Fibroblast of villous mesenchyme (primary cell): ENCODE data around the gene PLPP3. TPM values are rescaled to one million over a fixed set of nuclear protein-coding genes. Genes with fewer than 3 reads are reported as not detected.

ENCODE experiments used
- DNase-seq: peaks from one replicate; pipeline ENCODE4 v3.0.0-alpha.2; 2010; ENCODE audit warnings: low read depth
- H3K4me3 ChIP-seq: 2 replicates; pipeline ENCODE4 v1.5.1; 2011; ENCODE audit warnings: low read depth, mild to moderate bottlenecking, low read length
- total RNA-seq: library from RNA; depleted of rRNA; stranded (reverse); fragments of >200 nt; gene quantifications from 2 replicates; pipeline ENCODE4 v1.2.3, GENCODE V29; 2012
- TF ChIP-seq, protein P1 (sequence below): IDR thresholded peaks from 2 replicates; pipeline ENCODE4 v1.5.1; 2012; ENCODE audit warnings: low read depth, mild to moderate bottlenecking, low read length; ENCODE audit not compliant: insufficient read depth

The PLPP3 gene
- total RNA-seq, 1 donor: 14.7 TPM

DNA sequence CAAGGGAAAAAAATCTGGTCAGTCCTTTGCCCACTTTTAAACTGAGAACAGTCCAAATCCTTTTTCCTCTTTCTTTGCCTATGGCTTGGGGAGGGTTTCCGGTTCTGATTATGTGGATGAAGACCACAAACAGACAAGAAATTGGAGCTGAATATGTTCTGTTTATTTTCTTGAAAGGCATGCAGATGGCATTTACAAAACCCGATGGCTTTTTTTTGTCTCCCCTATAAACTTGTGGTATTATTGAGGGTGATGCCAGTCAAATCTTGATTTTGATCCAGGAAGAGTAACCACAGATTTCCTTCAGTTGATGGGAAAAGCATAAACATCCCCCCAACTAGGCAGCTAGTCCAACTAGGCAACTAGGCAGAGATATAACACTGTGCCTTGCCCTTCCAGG is 38.9 kb downstream of the PLPP3 start:
- DNase-seq: no peak

DNA sequence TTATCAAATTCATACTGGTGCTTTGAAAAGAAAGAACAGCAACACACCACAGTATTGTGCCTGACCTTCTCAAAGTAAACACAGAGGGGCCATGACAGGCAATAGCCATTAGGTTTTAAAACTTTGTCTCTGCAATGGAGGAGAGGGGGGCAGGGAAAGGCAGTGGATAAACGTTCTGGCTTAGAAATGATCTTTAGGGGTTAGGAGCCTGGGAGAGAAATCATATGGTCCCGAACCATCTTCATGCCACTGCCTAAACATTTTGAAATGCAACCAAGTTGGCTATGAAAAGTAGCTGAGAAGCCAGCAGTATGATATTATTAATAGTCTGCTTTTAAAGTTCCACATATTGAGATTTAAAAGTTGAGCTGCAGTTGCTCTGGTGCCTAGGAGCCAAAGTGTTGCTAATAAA is 39.8 kb downstream of the PLPP3 start:
- H3K4me3 ChIP-seq: no peak overlapping the region
- DNase-seq: no peak
- TF ChIP-seq, protein P1, sequence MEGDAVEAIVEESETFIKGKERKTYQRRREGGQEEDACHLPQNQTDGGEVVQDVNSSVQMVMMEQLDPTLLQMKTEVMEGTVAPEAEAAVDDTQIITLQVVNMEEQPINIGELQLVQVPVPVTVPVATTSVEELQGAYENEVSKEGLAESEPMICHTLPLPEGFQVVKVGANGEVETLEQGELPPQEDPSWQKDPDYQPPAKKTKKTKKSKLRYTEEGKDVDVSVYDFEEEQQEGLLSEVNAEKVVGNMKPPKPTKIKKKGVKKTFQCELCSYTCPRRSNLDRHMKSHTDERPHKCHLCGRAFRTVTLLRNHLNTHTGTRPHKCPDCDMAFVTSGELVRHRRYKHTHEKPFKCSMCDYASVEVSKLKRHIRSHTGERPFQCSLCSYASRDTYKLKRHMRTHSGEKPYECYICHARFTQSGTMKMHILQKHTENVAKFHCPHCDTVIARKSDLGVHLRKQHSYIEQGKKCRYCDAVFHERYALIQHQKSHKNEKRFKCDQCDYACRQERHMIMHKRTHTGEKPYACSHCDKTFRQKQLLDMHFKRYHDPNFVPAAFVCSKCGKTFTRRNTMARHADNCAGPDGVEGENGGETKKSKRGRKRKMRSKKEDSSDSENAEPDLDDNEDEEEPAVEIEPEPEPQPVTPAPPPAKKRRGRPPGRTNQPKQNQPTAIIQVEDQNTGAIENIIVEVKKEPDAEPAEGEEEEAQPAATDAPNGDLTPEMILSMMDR: no peak

More for the DNA sequence above, 38.9 kb downstream of the PLPP3 start:
- TF ChIP-seq, protein P1: no peak
- H3K4me3 ChIP-seq: no peak overlapping the region

- TF ChIP-seq, protein P1: no peak
- no peak overlapping the region for H3K4me3 ChIP-seq
- no peak for DNase-seq
These were observed 40.8 kb downstream of the PLPP3 start for GRCh38 chr1:56538532-56538931.

DNA sequence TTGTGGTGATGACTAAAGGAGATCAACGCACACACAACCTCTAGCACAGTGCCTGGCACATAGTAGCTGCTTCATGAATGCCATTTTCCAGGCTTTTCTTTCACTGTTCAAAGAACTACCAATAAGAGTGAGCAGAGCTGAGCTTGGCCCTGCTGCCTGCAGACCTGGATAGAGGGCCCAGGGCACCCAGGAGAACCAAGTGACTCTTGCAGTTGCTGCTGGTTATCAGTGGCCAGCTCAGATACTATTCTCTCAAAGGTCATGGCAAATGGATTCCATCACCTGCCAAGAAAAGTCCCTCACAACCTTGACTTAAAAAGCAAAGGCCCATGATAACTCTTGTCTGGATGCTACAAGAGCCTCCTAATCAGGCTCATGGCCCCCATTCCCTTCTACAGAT is 41.7 kb downstream of the PLPP3 start:
- no peak for DNase-seq
- TF ChIP-seq, protein P1: no peak
- no peak overlapping the region for H3K4me3 ChIP-seq

GRCh38 chr1:56535939-56536338 is 43.4 kb downstream of the PLPP3 start:
- DNase-seq: no peak
- TF ChIP-seq, protein P1: no peak
- no peak overlapping the region for H3K4me3 ChIP-seq

GRCh38 chr1:56535362-56535761 is 44.0 kb downstream of the PLPP3 start:
- no peak for DNase-seq
- TF ChIP-seq, protein P1: no peak
- no peak overlapping the region for H3K4me3 ChIP-seq

- no peak for DNase-seq
- no peak overlapping the region for H3K4me3 ChIP-seq
- TF ChIP-seq, protein P1: no peak
These were observed 45.2 kb downstream of the PLPP3 start for GRCh38 chr1:56534130-56534651.
